ENCODE measurements around the gene WDR82.
"Not testable (repeated sequence)": the region's sequence is repeated elsewhere in the genome, so short reads cannot be mapped to it uniquely, and the experiment has no call there.

The WDR82 gene

GRCh38 chr3:52290596-52291507 lies 12.4 kb upstream of the WDR82 start:
- no peak for DNase-seq

- no peak for DNase-seq
Measured at GRCh38 chr3:52289747-52290595, 11.5 kb upstream of the WDR82 start.

- DNase-seq: no peak
Measured at GRCh38 chr3:52289338-52289746, 10.9 kb upstream of the WDR82 start.

GRCh38 chr3:52288674-52289073 lies 10.2 kb upstream of the WDR82 start:
- DNase-seq: no peak

- DNase-seq: no peak
Measured at GRCh38 chr3:52286777-52287110, 8.3 kb upstream of the WDR82 start.

GRCh38 chr3:52284051-52284450 lies 5.6 kb upstream of the WDR82 start:
- not testable (repeated sequence) for DNase-seq

GRCh38 chr3:52283306-52283705 lies 4.9 kb upstream of the WDR82 start:
- no peak for DNase-seq

GRCh38 chr3:52281981-52282801 lies 3.7 kb upstream of the WDR82 start:
- no peak for DNase-seq

- peak in 2 of 51 donors; percentile 13 to 50 for DNase-seq
Measured at GRCh38 chr3:52280050-52280461, 1.6 kb upstream of the WDR82 start.

GRCh38 chr3:52279596-52279995 lies 1.1 kb upstream of the WDR82 start:
- DNase-seq: peak in 1 of 51 donors; percentile 50

- DNase-seq: peak in 19 of 51 donors; percentile 39 to 90 (median 70)
Measured at GRCh38 chr3:52277972-52278509, 408 bp downstream of the WDR82 start.

GRCh38 chr3:52277071-52277964 lies 1.1 kb downstream of the WDR82 start:
- peak in 44 of 51 donors; percentile 9 to 87 (median 58) for DNase-seq

GRCh38 chr3:52274781-52275180 lies 3.7 kb downstream of the WDR82 start:
- not testable (repeated sequence) for DNase-seq

GRCh38 chr3:52272831-52273230 lies 5.6 kb downstream of the WDR82 start:
- DNase-seq: no peak

GRCh38 chr3:52272172-52272571 lies 6.3 kb downstream of the WDR82 start:
- not testable (repeated sequence) for DNase-seq

GRCh38 chr3:52270252-52270754 lies 8.1 kb downstream of the WDR82 start:
- no peak for DNase-seq

GRCh38 chr3:52269776-52270175 lies 8.7 kb downstream of the WDR82 start:
- DNase-seq: no peak

- no peak for DNase-seq
Measured at GRCh38 chr3:52268036-52268435, 10.4 kb downstream of the WDR82 start.

- DNase-seq: no peak
Measured at GRCh38 chr3:52265387-52265786, 13.1 kb downstream of the WDR82 start.

- no peak for DNase-seq
Measured at GRCh38 chr3:52262447-52262846, 16.0 kb downstream of the WDR82 start.

Measured in hypothalamus (tissue), 51 donors.